GOT3 (cell line): ENCODE measurements around the gene MAGI2.

Source experiments
- DNase-seq: peaks from one replicate; lab custom pipeline; 2025; ENCODE audit warnings: mixed read lengths; lab: John Stamatoyannopoulos, UW

MAGI2 gene

GRCh38 chr7:79257959-79258358, 195.5 kb downstream of the MAGI2 start:
- DNase-seq, result no peak

DNA sequence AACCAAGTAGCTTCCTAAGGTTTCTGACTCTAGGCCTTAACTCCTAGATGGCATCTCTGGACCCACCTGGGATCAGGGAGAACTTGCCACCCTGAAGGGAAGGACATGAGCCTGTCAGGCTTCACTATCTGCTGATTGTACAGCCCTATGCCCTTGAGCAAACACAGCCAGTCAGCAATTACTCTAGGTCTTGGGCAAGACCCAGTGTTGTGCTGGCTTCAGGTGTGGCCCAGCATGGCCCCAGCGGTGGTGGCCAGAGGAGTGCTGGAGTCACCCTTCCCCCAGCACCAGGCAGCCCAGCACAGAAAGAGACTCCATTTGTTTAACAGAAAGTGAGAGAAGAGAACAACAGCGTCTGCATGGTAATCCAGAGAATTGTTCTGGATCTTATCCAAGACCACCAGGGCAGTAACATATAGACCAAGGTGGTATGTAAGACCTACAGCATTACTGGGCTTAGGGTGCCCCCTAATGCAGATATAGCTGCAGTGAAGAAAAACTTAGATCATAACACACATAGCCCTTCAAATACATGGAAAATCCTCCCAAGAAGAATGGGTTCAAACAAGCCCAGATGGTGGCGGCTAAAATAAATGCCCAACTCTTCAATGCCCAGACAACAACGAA, 207.7 kb downstream of the MAGI2 start:
- no peak for DNase-seq

DNA sequence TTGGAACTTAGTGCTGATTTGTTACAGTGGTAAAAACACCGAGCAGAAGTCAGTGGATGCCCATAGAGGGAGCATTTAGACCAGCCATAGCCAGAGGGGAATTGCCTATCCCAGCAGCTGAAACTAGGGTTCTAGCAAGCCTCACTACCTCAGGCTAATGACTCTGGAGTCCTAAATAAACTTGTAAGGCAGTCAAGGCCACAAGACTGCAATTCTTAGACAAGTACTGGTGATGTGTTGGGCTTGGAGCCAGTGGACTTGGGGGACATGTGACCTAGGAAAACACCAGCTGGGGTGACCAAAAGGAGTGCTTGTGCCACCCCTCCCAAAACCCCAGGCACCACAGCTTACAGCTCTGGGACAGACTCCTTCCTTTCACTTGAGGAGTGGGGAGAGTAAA, 209.0 kb downstream of the MAGI2 start:
- DNase-seq, result no peak

- no peak for DNase-seq
Observed at GRCh38 chr7:79241288-79242060, 212.0 kb downstream of the MAGI2 start.

DNA sequence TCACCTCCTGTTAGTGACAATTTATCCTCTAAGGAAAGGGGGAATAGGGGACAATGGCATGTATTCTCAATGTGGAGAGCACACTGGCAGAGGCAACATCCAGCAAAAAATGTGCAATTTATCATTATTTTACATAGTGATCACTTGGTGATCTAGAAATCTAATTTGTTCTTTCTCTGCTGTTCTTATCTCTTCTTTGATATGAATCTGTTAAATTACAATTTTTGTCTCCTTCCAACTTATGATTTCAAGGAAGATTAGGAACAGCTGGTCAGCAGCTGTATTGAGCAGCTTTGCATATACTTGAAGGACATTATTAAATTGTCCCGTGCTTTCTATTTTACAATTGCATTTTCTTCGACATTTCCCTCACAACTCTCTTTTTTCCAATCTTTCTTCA, 213.1 kb downstream of the MAGI2 start:
- no peak for DNase-seq

GRCh38 chr7:79236352-79237028, 217.0 kb downstream of the MAGI2 start:
- DNase-seq, result no peak

GRCh38 chr7:79227044-79227443, 226.4 kb downstream of the MAGI2 start:
- DNase-seq, result no peak

GRCh38 chr7:79221211-79221610, 232.3 kb downstream of the MAGI2 start:
- no peak for DNase-seq

DNA sequence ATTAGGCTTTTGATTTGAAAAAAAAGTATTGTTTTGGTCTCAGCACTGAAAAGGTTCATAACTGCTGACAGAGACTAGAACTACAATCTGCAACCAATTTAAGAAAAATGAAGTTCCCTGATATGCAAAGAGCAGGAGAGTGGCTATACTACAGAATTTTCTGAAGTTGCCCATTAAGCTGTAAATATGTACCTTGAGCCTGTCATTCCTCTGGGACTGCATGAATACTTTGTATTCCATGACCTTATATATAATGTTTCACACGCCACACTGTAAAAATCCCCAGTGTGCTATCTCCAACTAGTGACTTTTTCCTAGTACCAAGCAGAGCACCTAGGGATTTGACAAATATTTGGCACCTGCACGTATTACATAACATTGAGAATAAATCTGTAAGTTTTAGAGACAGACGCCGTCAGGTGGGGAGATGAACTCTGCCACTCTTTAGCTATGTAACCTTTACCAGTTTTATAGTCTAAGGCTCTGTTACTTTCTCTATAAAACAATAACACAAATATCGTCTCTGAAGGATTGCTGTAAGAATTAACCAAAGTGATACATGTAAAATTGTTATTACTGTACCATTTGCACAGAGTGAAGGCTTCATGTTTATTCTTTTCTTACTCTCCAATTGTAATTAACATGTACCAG, 235.4 kb downstream of the MAGI2 start:
- DNase-seq, result no peak

DNA sequence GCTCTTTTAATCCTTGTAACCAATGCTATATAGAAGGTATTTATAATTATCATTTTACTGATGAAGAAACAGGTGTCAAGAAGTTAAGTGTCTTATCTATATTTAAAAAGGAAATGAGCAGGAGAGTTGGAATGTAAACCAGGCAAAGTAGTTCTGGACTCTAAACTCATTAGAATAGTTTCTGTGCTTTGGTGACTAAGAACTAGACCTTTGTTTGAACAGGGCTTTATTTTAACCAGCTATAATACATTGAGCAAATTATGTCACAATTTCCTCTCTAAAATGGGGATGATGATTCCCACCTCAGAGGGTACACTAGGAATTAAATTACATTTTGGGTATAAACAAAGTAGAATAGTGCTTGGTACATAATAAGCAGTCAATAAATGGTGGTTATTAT, 236.0 kb downstream of the MAGI2 start:
- no peak for DNase-seq

- no peak for DNase-seq
Observed at GRCh38 chr7:79216236-79216635, 237.2 kb downstream of the MAGI2 start.

GRCh38 chr7:79212334-79212733, 241.1 kb downstream of the MAGI2 start:
- no peak for DNase-seq

DNA sequence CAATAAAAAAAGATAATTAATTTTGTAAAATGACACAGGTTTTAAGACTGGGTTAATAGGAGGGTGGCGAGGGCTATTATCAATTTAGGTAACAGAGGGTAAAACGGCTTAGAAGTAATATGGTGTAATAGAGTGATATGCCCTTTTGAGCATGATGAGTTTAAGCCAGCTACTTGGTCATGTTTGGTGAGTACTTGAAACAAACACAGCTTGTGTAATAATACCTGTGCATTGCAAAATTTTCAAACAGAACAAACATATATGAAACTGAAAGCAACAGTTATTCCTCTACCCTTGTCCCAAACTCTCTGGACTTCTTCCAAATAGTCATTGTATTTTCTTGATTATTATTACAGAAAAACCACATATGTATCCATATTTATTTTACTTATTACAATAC, 241.7 kb downstream of the MAGI2 start:
- no peak for DNase-seq

DNA sequence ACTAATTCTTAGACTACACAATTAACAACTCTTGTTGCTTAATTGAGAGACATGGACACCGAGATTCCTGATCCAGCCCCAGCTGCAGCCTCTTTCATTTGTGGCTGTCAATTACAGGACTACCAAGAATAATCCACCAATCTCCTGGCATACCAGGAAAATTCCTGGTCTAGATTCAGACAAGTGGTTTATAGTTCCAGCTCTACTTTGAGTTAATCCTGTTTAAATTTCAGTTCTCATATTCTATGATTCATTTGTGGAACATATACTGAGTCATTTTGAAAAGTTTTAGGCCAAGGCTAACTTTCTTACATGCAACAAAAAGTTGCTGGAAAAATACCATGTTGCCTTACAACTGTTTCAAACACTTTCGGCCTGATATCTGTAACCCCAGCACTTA, 253.5 kb downstream of the MAGI2 start:
- no peak for DNase-seq

- DNase-seq, result no peak
Observed at GRCh38 chr7:79199266-79199665, 254.2 kb downstream of the MAGI2 start.

DNA sequence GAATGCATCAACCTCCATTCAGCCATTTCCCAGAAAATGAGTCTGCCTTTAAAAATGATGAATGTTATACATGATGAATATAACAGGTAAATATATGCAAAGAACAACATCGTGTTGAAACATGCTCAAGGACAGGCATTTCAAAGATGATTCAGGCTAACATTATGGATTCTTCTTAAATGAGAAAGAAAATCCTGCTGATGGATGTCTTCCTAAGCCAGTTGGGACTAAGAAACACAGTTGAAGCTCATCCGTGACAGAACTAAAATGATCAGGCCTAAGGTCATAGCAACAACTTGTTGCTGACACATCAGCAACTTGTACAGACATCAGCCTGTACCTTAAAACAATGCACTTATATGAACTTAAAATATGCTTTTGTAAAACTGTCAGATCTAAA, 267.9 kb downstream of the MAGI2 start:
- no peak for DNase-seq

- no peak for DNase-seq
Observed at GRCh38 chr7:79182283-79182682, 271.2 kb downstream of the MAGI2 start.

DNA sequence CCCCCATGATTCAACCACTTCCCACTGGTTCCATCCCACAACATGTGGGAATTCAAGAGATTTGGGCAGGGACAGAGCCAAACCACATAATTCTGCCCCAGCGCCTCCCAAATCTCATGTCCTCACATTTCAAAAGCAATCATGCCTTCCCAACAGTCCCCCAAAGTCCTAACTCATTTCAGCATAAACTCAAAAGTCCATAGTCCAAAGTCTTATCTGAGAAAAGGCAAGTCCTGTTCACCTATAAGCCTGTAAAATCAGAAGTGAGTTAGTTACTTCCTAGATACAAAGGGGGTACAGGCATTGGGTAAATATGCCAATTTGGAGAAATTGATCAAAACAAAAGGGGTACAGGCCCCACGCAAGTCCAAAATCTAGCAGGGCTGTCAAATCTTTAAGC, 272.9 kb downstream of the MAGI2 start:
- no peak for DNase-seq

GRCh38 chr7:79176859-79177477, 276.5 kb downstream of the MAGI2 start:
- no peak for DNase-seq

GRCh38 chr7:79175374-79175773, 278.1 kb downstream of the MAGI2 start:
- DNase-seq, result no peak

GRCh38 chr7:79165225-79165624, 288.2 kb downstream of the MAGI2 start:
- DNase-seq, result no peak

- no peak for DNase-seq
Observed at GRCh38 chr7:79159040-79159664, 294.3 kb downstream of the MAGI2 start.
